PFSK-1 (cell line): ENCODE results near the gene TUBB8.

ENCODE experiments used
- FOXP2 ChIP-seq: optimal IDR thresholded peaks from 2 replicates; pipeline ENCODE3; 2011; ENCODE audit warnings: borderline replicate concordance, control low read depth, inconsistent platforms; ENCODE audit not compliant: insufficient read depth; ENCODE audit errors: extremely low read length, extremely low read depth
- POLR2AphosphoS5 ChIP-seq: IDR thresholded peaks from 2 replicates; pipeline ENCODE4 v1.6.1; 2012; ENCODE audit warnings: low read depth, mild to moderate bottlenecking, control low read depth, low read length, moderate library complexity
- SIN3A ChIP-seq: IDR thresholded peaks from 2 replicates; pipeline ENCODE4 v1.6.1; 2012; ENCODE audit warnings: mild to moderate bottlenecking, low read length, moderate library complexity, borderline replicate concordance; ENCODE audit not compliant: insufficient read depth
- TAF1 ChIP-seq: IDR thresholded peaks from 2 replicates; pipeline ENCODE4 v1.6.1; 2012; ENCODE audit warnings: low read length, control low read depth, borderline replicate concordance; ENCODE audit not compliant: insufficient read depth
- TF ChIP-seq, protein P1 (sequence below), 2 experiments: IDR thresholded peaks; 2 replicates each; pipeline versions ENCODE4 v1.6.1 to v1.8.0; 2011 to 2012; ENCODE audit warnings: low read depth in 2 of 2, low read length in 2 of 2, control low read depth in 1 of 2, inconsistent platforms in 1 of 2, mild to moderate bottlenecking in 1 of 2, moderate library complexity in 1 of 2; ENCODE audit not compliant: insufficient read depth in 1 of 2

Gene TUBB8

GRCh38 chr10:79532-80215 lies 30.6 kb upstream of the TUBB8 start:
- TF ChIP-seq, protein P1, sequence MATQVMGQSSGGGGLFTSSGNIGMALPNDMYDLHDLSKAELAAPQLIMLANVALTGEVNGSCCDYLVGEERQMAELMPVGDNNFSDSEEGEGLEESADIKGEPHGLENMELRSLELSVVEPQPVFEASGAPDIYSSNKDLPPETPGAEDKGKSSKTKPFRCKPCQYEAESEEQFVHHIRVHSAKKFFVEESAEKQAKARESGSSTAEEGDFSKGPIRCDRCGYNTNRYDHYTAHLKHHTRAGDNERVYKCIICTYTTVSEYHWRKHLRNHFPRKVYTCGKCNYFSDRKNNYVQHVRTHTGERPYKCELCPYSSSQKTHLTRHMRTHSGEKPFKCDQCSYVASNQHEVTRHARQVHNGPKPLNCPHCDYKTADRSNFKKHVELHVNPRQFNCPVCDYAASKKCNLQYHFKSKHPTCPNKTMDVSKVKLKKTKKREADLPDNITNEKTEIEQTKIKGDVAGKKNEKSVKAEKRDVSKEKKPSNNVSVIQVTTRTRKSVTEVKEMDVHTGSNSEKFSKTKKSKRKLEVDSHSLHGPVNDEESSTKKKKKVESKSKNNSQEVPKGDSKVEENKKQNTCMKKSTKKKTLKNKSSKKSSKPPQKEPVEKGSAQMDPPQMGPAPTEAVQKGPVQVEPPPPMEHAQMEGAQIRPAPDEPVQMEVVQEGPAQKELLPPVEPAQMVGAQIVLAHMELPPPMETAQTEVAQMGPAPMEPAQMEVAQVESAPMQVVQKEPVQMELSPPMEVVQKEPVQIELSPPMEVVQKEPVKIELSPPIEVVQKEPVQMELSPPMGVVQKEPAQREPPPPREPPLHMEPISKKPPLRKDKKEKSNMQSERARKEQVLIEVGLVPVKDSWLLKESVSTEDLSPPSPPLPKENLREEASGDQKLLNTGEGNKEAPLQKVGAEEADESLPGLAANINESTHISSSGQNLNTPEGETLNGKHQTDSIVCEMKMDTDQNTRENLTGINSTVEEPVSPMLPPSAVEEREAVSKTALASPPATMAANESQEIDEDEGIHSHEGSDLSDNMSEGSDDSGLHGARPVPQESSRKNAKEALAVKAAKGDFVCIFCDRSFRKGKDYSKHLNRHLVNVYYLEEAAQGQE (IDR thresholded peaks at IDR 0.05; ENCODE audit: insufficient read depth in 1 of 2, low read depth in 2 of 2, low read length in 2 of 2) = no peak
- no peak for TF ChIP-seq POLR2AphosphoS5
- TF ChIP-seq FOXP2 = no peak
- no peak for TF ChIP-seq SIN3A
- no peak for TF ChIP-seq TAF1

DNA sequence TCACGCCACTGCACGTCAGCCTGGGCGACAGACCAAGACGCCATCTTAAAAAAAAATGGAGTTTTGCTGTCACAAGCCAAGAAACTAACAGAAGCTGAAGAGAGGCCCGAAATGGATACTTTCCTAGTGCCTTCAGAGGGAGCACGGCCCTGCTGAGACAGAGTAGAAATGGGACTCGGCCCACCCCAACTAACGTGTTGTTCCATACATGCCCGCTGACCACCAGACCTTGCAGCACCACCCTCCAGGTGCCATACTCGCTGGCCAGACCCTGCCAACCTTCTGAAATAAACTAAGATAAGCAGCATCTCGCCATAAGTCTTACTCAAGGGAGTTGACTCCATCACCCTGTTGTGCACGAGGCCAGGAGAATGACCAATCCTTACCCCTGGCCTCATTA lies 29.5 kb upstream of the TUBB8 start:
- no peak for TF ChIP-seq SIN3A
- TF ChIP-seq TAF1 = no peak
- no peak for TF ChIP-seq FOXP2
- TF ChIP-seq, protein P1 (IDR thresholded peaks at IDR 0.05; ENCODE audit: insufficient read depth in 1 of 2, low read depth in 2 of 2, low read length in 2 of 2) = no peak
- no peak for TF ChIP-seq POLR2AphosphoS5
